ENCODE results near the gene ASXL3. TPM values are rescaled to one million over a fixed set of nuclear protein-coding genes. Genes with fewer than 3 reads are reported as not detected.

The ASXL3 gene
- total RNA-seq, 1 donor from 2014 or later: 23.0 TPM

GRCh38 chr18:33581856-33582255 lies 3.8 kb downstream of the ASXL3 start:
- peaks cover 17% of the 10 kb centered on the region for H3K4me1 Mint-ChIP-seq (ENCODE audit: low read depth)
- H3K27me3 Mint-ChIP-seq: no peaks in the 10 kb centered on the region
- no peak overlapping the region for H3K4me3 Mint-ChIP-seq (ENCODE audit: low read depth)
- no peak overlapping the region for H3K27ac Mint-ChIP-seq
- no peak for DNase-seq (ENCODE audit: low spot score, unreplicated experiment)
- TF ChIP-seq CTCF (IDR thresholded peaks at IDR 0.05; ENCODE audit: unreplicated experiment): no peak
- H3K36me3 Mint-ChIP-seq (ENCODE audit: insufficient read depth): peaks cover 3% of the 10 kb centered on the region
- H3K9me3 Mint-ChIP-seq (ENCODE audit: low read depth): peaks cover 5% of the 10 kb centered on the region

- no peak for TF ChIP-seq CTCF (IDR thresholded peaks at IDR 0.05; ENCODE audit: unreplicated experiment)
- Mint-ChIP-seq H3K4me1 (ENCODE audit: low read depth) (peaks cover 16% of the 10 kb centered on the region), H3K27ac (peak overlapping the region; percentile 3), H3K9me3 (ENCODE audit: low read depth) (peaks cover 16% of the 10 kb centered on the region), H3K4me3 (ENCODE audit: low read depth) (no peak overlapping the region), H3K27me3 (no peaks in the 10 kb centered on the region), H3K36me3 (ENCODE audit: insufficient read depth) (peaks cover 12% of the 10 kb centered on the region)
- DNase-seq (ENCODE audit: low spot score, unreplicated experiment): no peak
These were observed 5.9 kb downstream of the ASXL3 start for GRCh38 chr18:33583901-33584300.

GRCh38 chr18:33584548-33585430 lies 6.8 kb downstream of the ASXL3 start:
- Mint-ChIP-seq H3K36me3 (ENCODE audit: insufficient read depth) (peaks cover 12% of the 10 kb centered on the region), H3K27me3 (no peaks in the 10 kb centered on the region), H3K4me1 (ENCODE audit: low read depth) (peaks cover 18% of the 10 kb centered on the region), H3K4me3 (ENCODE audit: low read depth) (no peak overlapping the region), H3K27ac (no peak overlapping the region), H3K9me3 (ENCODE audit: low read depth) (peaks cover 16% of the 10 kb centered on the region)
- DNase-seq (ENCODE audit: low spot score, unreplicated experiment): no peak
- no peak for TF ChIP-seq CTCF (IDR thresholded peaks at IDR 0.05; ENCODE audit: unreplicated experiment)

GRCh38 chr18:33585431-33585775 lies 7.4 kb downstream of the ASXL3 start:
- peaks cover 12% of the 10 kb centered on the region for H3K36me3 Mint-ChIP-seq (ENCODE audit: insufficient read depth)
- no peak for DNase-seq (ENCODE audit: low spot score, unreplicated experiment)
- H3K27me3 Mint-ChIP-seq: no peaks in the 10 kb centered on the region
- H3K27ac Mint-ChIP-seq: no peak overlapping the region
- peaks cover 16% of the 10 kb centered on the region for H3K9me3 Mint-ChIP-seq (ENCODE audit: low read depth)
- H3K4me1 Mint-ChIP-seq (ENCODE audit: low read depth): peaks cover 18% of the 10 kb centered on the region
- TF ChIP-seq CTCF (IDR thresholded peaks at IDR 0.05; ENCODE audit: unreplicated experiment): no peak
- H3K4me3 Mint-ChIP-seq (ENCODE audit: low read depth): no peak overlapping the region

GRCh38 chr18:33588361-33588760 lies 10.3 kb downstream of the ASXL3 start:
- Mint-ChIP-seq H3K27me3 (no peaks in the 10 kb centered on the region), H3K27ac (no peak overlapping the region), H3K36me3 (ENCODE audit: insufficient read depth) (peaks cover 14% of the 10 kb centered on the region), H3K9me3 (ENCODE audit: low read depth) (peaks cover 16% of the 10 kb centered on the region), H3K4me3 (ENCODE audit: low read depth) (no peak overlapping the region), H3K4me1 (ENCODE audit: low read depth) (peaks cover 22% of the 10 kb centered on the region)
- no peak for TF ChIP-seq CTCF (IDR thresholded peaks at IDR 0.05; ENCODE audit: unreplicated experiment)
- DNase-seq (ENCODE audit: low spot score, unreplicated experiment): no peak

Data from progenitor cell of endocrine pancreas (in vitro differentiated cells).